Measurements from ENCODE around the gene DTNB. TPM values are rescaled to one million over a fixed set of nuclear protein-coding genes. Genes with fewer than 3 reads are reported as not detected.

The DTNB gene
- total and polyA plus RNA-seq, 2 of the 4 experiments (the other 2 are of a cell fraction), result 3.8 to 5.3 TPM

DNA sequence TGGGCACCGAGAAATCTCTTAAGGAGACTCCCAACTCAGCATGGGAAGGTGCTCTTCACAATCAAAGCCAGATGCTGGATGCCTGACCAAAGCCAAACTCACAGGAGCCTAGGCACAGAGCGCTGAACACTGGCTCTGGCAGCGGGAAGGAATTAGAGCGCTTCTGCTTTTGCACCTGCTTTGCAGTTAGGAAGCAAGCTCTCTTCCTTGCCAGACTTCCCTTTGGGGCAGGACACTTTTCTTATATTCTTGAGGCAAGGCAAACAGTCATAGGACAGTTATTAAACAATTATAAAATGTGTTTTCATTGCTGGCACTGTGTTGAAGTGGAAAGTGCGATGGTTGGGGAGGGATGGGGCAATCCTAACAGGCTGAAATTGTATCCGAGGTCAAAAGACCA, 252.1 kb downstream of the DTNB start:
- no peaks in the 10 kb centered on the region for H3K36me3 ChIP-seq (ENCODE audit: control insufficient read depth, insufficient read depth, low read length)
- no peak overlapping the region for H4K5ac ChIP-seq (ENCODE audit: low read depth, low read length)
- TF ChIP-seq SMC3 (IDR thresholded peaks at IDR 0.05; ENCODE audit: low read depth, low read length) (no peak), NFE2L2 (IDR thresholded peaks at IDR 0.05; ENCODE audit: low read depth, low read length) (no peak), FOS (IDR thresholded peaks at IDR 0.05; ENCODE audit: low read depth, low read length) (no peak), POLR2A (IDR thresholded peaks at IDR 0.05; ENCODE audit: low read depth, low read length) (no peak), MAZ (IDR thresholded peaks at IDR 0.05; ENCODE audit: borderline replicate concordance, low read depth, low read length) (no peak), RAD21 (IDR thresholded peaks at IDR 0.05; ENCODE audit: low read length) (no peak), MXI1 (IDR thresholded peaks at IDR 0.05; ENCODE audit: borderline replicate concordance, low read depth, low read length) (no peak), CHD1 (IDR thresholded peaks at IDR 0.05; ENCODE audit: low read depth, low read length) (no peak), MAFK (IDR thresholded peaks at IDR 0.05; ENCODE audit: low read depth, low read length) (no peak), RCOR1 (IDR thresholded peaks at IDR 0.05; ENCODE audit: insufficient replicate concordance, low read length) (no peak), CEBPB (IDR thresholded peaks at IDR 0.05; ENCODE audit: low read depth, low read length) (no peak), RFX5 (IDR thresholded peaks at IDR 0.05; ENCODE audit: low read depth, low read length) (no peak), BHLHE40 (IDR thresholded peaks at IDR 0.05; ENCODE audit: low read depth, low read length) (no peak)
- TF ChIP-seq, protein P1, sequence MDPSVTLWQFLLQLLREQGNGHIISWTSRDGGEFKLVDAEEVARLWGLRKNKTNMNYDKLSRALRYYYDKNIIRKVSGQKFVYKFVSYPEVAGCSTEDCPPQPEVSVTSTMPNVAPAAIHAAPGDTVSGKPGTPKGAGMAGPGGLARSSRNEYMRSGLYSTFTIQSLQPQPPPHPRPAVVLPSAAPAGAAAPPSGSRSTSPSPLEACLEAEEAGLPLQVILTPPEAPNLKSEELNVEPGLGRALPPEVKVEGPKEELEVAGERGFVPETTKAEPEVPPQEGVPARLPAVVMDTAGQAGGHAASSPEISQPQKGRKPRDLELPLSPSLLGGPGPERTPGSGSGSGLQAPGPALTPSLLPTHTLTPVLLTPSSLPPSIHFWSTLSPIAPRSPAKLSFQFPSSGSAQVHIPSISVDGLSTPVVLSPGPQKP (IDR thresholded peaks at IDR 0.05; ENCODE audit: borderline replicate concordance, low read depth, low read length), result no peak
- TF ChIP-seq, protein P2, sequence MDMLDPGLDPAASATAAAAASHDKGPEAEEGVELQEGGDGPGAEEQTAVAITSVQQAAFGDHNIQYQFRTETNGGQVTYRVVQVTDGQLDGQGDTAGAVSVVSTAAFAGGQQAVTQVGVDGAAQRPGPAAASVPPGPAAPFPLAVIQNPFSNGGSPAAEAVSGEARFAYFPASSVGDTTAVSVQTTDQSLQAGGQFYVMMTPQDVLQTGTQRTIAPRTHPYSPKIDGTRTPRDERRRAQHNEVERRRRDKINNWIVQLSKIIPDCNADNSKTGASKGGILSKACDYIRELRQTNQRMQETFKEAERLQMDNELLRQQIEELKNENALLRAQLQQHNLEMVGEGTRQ (IDR thresholded peaks at IDR 0.05; ENCODE audit: low read depth, low read length), result no peak
- TF ChIP-seq, protein P3, sequence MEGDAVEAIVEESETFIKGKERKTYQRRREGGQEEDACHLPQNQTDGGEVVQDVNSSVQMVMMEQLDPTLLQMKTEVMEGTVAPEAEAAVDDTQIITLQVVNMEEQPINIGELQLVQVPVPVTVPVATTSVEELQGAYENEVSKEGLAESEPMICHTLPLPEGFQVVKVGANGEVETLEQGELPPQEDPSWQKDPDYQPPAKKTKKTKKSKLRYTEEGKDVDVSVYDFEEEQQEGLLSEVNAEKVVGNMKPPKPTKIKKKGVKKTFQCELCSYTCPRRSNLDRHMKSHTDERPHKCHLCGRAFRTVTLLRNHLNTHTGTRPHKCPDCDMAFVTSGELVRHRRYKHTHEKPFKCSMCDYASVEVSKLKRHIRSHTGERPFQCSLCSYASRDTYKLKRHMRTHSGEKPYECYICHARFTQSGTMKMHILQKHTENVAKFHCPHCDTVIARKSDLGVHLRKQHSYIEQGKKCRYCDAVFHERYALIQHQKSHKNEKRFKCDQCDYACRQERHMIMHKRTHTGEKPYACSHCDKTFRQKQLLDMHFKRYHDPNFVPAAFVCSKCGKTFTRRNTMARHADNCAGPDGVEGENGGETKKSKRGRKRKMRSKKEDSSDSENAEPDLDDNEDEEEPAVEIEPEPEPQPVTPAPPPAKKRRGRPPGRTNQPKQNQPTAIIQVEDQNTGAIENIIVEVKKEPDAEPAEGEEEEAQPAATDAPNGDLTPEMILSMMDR (conservative IDR thresholded peaks at IDR 0.05; ENCODE audit: low read depth, low read length), result no peak
- H3K27me3 ChIP-seq (ENCODE audit: control insufficient read depth, insufficient read depth, low read length), result no peaks in the 10 kb centered on the region
- no peak overlapping the region for H2BK15ac ChIP-seq (ENCODE audit: low read depth, low read length)
- H3K4ac ChIP-seq (ENCODE audit: low read depth, low read length), result no peak overlapping the region
- in situ Hi-C loops (cut with MboI; ENCODE audit: low sequenced_read_pairs) (no loop called here), dilution Hi-C loops (cut with HindIII; ENCODE audit: low sequenced_read_pairs, unreplicated experiment) (no loop called here), intact Hi-C loops (cut with micrococcal nuclease) (no loop called here)
- H3K18ac ChIP-seq (ENCODE audit: low read depth, low read length), result no peak overlapping the region
- no peak overlapping the region for H2BK20ac ChIP-seq (ENCODE audit: low read depth, low read length)
- no peak overlapping the region for H2BK120ac ChIP-seq (ENCODE audit: low read depth, low read length)
- H3K9me3 ChIP-seq (ENCODE audit: control insufficient read depth, insufficient read depth, low read length), result no peaks in the 10 kb centered on the region
- H3K14ac ChIP-seq (replicated peaks; ENCODE audit: low read depth, low read length), result no peak overlapping the region
- no peaks in the 10 kb centered on the region for H3K9me1 ChIP-seq (ENCODE audit: insufficient read depth, low read length)
- DNase-seq (no peak), ATAC-seq (ENCODE audit: low read depth) (no peak)
- no peak overlapping the region for H3K23ac ChIP-seq (ENCODE audit: low read depth, low read length)
- ChIA-PET CTCF (no interaction called here), POLR2A (ENCODE audit: unreplicated experiment) (no interaction called here)
- H3K4me1 ChIP-seq (ENCODE audit: control insufficient read depth, insufficient read depth, low read length), result no peaks in the 10 kb centered on the region
- no peaks in the 10 kb centered on the region for H3K79me1 ChIP-seq (ENCODE audit: low read depth in 1 of 2, low read length in 2 of 2)
- no peak overlapping the region for H3K4me2 ChIP-seq (ENCODE audit: low read depth, low read length)
- H4K20me1 ChIP-seq (ENCODE audit: insufficient read depth, low read length), result no peaks in the 10 kb centered on the region
- no peak overlapping the region for H2BK5ac ChIP-seq (ENCODE audit: low read depth, low read length, poor library complexity, severe bottlenecking)
- H2AK5ac ChIP-seq (ENCODE audit: low read depth, low read length), result no peak overlapping the region
- no peak overlapping the region for H2AK9ac ChIP-seq (replicated peaks; ENCODE audit: low read depth, low read length, poor library complexity)
- whole genome bisulfite sequencing, 2 experiments (ENCODE audit: extremely low coverage in 2 of 2, insufficient read length in 1 of 2), result no CpG with 5 or more reads among the region's 6 CpGs
- no peak overlapping the region for H3K27ac ChIP-seq (ENCODE audit: insufficient read depth, low read length)
- no peak overlapping the region for H3K9ac ChIP-seq (ENCODE audit: low read depth, low read length)
- no peak overlapping the region for H4K91ac ChIP-seq (ENCODE audit: insufficient read depth, low read depth, low read length)
- no peak overlapping the region for H3K4me3 ChIP-seq (ENCODE audit: insufficient read depth, low read depth, low read length)
- no peak overlapping the region for H3K56ac ChIP-seq (ENCODE audit: extremely low read depth, insufficient read depth, low read length)
- no peak overlapping the region for H2AFZ ChIP-seq (replicated peaks; ENCODE audit: low read length, poor library complexity)
- no peak overlapping the region for H4K8ac ChIP-seq (ENCODE audit: low read depth in 2 of 2, low read length in 2 of 2)
- no TSS peak for BruUV-seq (replicated peaks)
